Jurkat, Clone E6-1 (cell line): ENCODE data around the gene PCDHB2.
"Not testable (repeated sequence)": the region's sequence is repeated elsewhere in the genome, so short reads cannot be mapped to it uniquely, and the experiment has no call there.

ENCODE experiments used
- DNase-seq: peaks from one replicate; pipeline ENCODE4 v3.0.0-alpha.2; 2011; ENCODE audit warnings: low read depth, low spot score
- H3K4me3 ChIP-seq: 2 replicates; pipeline ENCODE4 v1.5.1; 2011; ENCODE audit warnings: mild to moderate bottlenecking, low read length, control low read depth, moderate library complexity

Gene PCDHB2

DNA sequence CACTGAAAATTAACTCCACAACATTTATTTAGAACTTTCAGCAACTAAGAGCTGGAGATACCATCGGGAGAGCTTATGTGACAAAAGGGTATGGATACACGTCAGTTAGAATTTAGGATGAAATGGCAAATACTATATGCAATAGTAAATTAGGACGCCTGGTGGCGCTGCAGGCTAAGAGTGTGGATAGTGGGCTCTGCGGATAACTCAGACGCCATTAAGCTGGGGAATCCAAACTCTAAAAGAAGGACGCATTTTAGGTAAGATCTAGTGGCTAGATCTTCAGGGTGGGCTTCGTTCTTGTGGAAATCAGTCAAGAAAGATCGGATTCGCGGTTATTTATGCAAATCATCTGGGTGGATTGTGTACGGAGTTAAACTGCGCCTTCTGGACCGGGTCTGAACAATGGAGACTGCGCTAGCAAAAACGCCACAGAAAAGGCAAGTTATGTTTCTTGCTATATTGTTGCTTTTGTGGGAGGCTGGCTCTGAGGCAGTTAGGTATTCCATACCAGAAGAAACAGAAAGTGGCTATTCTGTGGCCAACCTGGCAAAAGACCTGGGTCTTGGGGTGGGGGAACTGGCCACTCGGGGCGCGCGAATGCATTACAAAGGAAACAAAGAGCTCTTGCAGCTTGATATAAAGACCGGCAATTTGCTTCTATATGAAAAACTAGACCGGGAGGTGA is 40.8 kb downstream of the PCDHB2 start, which contains the start of gene PCDHB5:
Gene PCDHB5 (plus strand): TSS at position 177 of the 688 bp plus-strand sequence. CDS start 229 bp downstream, at position 406.
- H3K4me3 ChIP-seq = no peak within 1 kb of the TSS
- no peak for DNase-seq

DNA sequence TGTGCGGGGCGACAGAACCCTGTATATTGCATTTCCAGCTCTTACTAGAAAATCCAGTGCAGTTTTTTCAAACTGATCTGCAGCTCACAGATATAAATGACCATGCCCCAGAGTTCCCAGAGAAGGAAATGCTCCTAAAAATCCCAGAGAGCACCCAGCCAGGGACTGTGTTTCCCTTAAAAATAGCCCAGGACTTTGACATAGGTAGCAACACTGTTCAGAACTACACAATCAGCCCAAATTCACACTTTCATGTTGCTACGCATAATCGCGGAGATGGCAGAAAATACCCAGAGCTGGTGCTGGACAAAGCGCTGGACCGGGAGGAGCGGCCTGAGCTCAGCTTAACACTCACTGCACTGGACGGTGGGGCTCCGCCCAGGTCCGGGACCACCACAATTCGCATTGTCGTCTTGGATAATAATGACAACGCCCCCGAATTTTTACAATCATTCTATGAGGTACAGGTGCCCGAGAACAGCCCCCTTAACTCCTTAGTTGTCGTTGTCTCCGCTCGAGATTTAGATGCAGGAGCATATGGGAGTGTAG is 41.4 kb downstream of the PCDHB2 start:
- no peak for DNase-seq
- no peak overlapping the region for H3K4me3 ChIP-seq

- not testable (repeated sequence) for DNase-seq, H3K4me3 ChIP-seq
Observed at GRCh38 chr5:141137346-141137745, 42.9 kb downstream of the PCDHB2 start.
